ENCODE data around the gene RBPJL. TPM values are rescaled to one million over a fixed set of nuclear protein-coding genes. Genes with fewer than 3 reads are reported as not detected.

The RBPJL gene
- total RNA-seq, 1 experiment from 2014 or later: 0.85 TPM

DNA sequence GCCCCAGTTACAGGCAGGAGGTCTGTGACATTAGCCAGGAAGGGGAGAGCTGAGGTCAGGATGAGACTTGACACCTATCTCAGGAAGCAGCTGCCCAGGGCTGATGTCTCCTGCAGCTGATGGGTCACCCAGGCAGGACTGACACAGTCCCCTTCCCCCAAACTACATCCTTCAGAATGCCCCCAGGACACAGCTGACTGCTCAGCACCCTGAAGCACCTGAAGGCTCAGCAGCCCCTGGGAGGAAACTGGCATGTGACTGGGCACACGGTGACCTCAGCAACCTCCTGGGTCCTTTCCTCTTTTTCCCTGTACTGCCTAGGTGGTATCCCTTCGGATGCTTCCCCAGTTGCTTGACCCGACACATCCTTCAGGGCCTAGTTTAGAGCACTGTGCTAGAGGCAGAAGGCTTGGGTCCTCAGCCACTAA is 39.7 kb downstream of the RBPJL start:
- ChIA-PET POLR2A (interaction anchor here (1.6 kb wide), 1 partner anchor 61 kb away, joined by 6 read pairs; no protein-coding TSS in a partner anchor), CTCF (interaction anchor here (0.9 to 4.3 kb wide), 6 partner anchors 23 to 56 kb away, joined by 3 to 16 read pairs (median 4); partner anchors contain the start of gene MATN4)
- H3K36me3 Mint-ChIP-seq: no peaks in the 10 kb centered on the region

DNA sequence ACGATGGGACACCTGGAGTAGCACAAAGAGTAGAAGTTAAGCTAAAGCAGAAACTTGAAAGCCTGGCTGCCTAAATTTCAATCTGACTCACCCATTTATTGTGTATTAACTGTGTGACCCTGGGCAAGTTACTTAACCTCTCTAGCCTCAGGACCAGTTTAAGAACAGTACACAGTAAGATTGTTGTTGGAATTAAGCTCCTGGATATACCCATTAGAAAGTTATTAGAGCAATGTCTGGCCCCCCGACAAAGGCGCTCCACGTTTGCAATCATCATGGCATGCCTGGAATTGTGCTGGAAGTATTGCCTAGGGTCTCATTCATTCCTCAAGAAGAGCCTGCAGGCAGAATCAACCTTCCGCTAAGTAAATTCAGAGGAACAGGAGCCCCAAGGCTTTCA is 40.2 kb downstream of the RBPJL start:
- ChIA-PET CTCF (interaction anchor here (0.5 to 4.3 kb wide), 13 partner anchors 11 to 109 kb away, joined by 3 to 17 read pairs (median 5); partner anchors contain the start of genes MATN4 and SYS1), POLR2A (interaction anchor here (1.4 to 2.3 kb wide), 3 partner anchors 14 to 60 kb away, joined by 6 to 9 read pairs (median 8); partner anchors contain the start of gene SYS1)
- Mint-ChIP-seq H3K4me3 (peak overlapping the region; percentile 89), H3K27me3 (ENCODE audit: low read depth) (no peaks in the 10 kb centered on the region), H3K36me3 (no peaks in the 10 kb centered on the region), H3K27ac (no peak overlapping the region), H3K9me3 (no peaks in the 10 kb centered on the region), H3K4me1 (peaks cover 57% of the 10 kb centered on the region)
- TF ChIP-seq, protein P1, sequence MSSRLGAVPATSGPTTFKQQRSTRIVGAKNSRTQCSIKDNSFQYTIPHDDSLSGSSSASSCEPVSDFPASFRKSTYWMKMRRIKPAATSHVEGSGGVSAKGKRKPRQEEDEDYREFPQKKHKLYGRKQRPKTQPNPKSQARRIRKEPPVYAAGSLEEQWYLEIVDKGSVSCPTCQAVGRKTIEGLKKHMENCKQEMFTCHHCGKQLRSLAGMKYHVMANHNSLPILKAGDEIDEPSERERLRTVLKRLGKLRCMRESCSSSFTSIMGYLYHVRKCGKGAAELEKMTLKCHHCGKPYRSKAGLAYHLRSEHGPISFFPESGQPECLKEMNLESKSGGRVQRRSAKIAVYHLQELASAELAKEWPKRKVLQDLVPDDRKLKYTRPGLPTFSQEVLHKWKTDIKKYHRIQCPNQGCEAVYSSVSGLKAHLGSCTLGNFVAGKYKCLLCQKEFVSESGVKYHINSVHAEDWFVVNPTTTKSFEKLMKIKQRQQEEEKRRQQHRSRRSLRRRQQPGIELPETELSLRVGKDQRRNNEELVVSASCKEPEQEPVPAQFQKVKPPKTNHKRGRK (CRISPR knock-in tag; IDR thresholded peaks at IDR 0.05; ENCODE audit: borderline replicate concordance): no peak
- TF ChIP-seq NR1H2 (CRISPR knock-in tag; IDR thresholded peaks at IDR 0.05): no peak
- no peak for TF ChIP-seq JAZF1 (CRISPR knock-in tag; IDR thresholded peaks at IDR 0.05)
- DNase-seq (ENCODE audit: low spot score) (no peak), ATAC-seq (no peak)

More for the DNA sequence above, 39.7 kb downstream of the RBPJL start:
- peaks cover 63% of the 10 kb centered on the region for H3K4me1 Mint-ChIP-seq
- ATAC-seq: no peak
- H3K27me3 Mint-ChIP-seq (ENCODE audit: low read depth): no peaks in the 10 kb centered on the region
- H3K9me3 Mint-ChIP-seq: no peaks in the 10 kb centered on the region
- H3K27ac Mint-ChIP-seq: no peak overlapping the region
- DNase-seq (ENCODE audit: low spot score): no peak
- TF ChIP-seq ZBTB21 (CRISPR knock-in tag; IDR thresholded peaks at IDR 0.05; ENCODE audit: borderline replicate concordance) (no peak), SMAD3 (CRISPR knock-in tag; IDR thresholded peaks at IDR 0.05; ENCODE audit: borderline replicate concordance) (no peak)
- peak overlapping the region; percentile 89 for H3K4me3 Mint-ChIP-seq

DNA sequence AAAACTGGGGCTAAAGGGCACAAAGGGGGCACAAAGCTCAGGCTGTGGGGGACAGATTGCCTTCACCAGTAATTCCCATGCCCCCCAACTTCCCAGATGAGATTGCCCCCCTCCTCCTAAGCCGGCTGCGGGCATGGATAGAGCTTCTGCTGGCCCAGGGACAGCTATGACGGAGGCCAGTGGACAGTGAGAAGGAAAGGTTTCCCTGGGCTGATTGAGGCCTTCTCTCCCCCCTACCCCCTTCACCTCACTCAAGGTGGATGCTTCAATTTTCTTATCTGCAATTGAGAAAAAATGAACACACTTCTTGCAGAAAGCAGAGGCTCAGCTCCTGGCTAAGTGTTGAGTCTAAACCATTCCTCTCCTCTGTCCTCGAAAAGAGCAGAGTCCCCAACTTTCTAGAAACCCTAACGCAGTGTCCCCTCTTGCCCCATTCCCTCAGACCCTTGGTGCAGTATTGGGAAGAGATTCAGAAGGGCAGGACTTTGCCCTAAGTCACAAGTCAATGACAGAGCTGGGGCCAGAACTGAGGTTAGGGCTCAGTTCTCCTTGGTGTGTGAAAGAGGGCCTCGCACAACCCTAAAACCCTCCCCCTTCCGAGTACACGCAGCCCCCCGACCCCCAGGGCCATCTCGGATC is 40.8 kb downstream of the RBPJL start:
- DNase-seq (ENCODE audit: low spot score): no peak
- Mint-ChIP-seq H3K36me3 (no peaks in the 10 kb centered on the region), H3K27me3 (ENCODE audit: low read depth) (no peaks in the 10 kb centered on the region), H3K4me3 (peak overlapping the region; percentile 89), H3K9me3 (no peaks in the 10 kb centered on the region), H3K27ac (peak overlapping the region; percentile 19), H3K4me1 (peaks cover 52% of the 10 kb centered on the region)
- ChIA-PET POLR2A (interaction anchor here (1.3 to 2.3 kb wide), 4 partner anchors 14 to 60 kb away, joined by 4 to 9 read pairs (median 7); partner anchors contain the start of gene SYS1), CTCF (interaction anchor here (0.5 to 4.3 kb wide), 16 partner anchors 10 to 424 kb away, joined by 3 to 17 read pairs (median 4); partner anchors contain the start of gene SYS1)
- ATAC-seq: no peak; the same call in 1 of the 2 replicates
- TF ChIP-seq, protein P2, sequence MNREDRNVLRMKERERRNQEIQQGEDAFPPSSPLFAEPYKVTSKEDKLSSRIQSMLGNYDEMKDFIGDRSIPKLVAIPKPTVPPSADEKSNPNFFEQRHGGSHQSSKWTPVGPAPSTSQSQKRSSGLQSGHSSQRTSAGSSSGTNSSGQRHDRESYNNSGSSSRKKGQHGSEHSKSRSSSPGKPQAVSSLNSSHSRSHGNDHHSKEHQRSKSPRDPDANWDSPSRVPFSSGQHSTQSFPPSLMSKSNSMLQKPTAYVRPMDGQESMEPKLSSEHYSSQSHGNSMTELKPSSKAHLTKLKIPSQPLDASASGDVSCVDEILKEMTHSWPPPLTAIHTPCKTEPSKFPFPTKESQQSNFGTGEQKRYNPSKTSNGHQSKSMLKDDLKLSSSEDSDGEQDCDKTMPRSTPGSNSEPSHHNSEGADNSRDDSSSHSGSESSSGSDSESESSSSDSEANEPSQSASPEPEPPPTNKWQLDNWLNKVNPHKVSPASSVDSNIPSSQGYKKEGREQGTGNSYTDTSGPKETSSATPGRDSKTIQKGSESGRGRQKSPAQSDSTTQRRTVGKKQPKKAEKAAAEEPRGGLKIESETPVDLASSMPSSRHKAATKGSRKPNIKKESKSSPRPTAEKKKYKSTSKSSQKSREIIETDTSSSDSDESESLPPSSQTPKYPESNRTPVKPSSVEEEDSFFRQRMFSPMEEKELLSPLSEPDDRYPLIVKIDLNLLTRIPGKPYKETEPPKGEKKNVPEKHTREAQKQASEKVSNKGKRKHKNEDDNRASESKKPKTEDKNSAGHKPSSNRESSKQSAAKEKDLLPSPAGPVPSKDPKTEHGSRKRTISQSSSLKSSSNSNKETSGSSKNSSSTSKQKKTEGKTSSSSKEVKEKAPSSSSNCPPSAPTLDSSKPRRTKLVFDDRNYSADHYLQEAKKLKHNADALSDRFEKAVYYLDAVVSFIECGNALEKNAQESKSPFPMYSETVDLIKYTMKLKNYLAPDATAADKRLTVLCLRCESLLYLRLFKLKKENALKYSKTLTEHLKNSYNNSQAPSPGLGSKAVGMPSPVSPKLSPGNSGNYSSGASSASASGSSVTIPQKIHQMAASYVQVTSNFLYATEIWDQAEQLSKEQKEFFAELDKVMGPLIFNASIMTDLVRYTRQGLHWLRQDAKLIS (CRISPR knock-in tag; IDR thresholded peaks at IDR 0.05; ENCODE audit: borderline replicate concordance): no peak
- TF ChIP-seq, protein P3, sequence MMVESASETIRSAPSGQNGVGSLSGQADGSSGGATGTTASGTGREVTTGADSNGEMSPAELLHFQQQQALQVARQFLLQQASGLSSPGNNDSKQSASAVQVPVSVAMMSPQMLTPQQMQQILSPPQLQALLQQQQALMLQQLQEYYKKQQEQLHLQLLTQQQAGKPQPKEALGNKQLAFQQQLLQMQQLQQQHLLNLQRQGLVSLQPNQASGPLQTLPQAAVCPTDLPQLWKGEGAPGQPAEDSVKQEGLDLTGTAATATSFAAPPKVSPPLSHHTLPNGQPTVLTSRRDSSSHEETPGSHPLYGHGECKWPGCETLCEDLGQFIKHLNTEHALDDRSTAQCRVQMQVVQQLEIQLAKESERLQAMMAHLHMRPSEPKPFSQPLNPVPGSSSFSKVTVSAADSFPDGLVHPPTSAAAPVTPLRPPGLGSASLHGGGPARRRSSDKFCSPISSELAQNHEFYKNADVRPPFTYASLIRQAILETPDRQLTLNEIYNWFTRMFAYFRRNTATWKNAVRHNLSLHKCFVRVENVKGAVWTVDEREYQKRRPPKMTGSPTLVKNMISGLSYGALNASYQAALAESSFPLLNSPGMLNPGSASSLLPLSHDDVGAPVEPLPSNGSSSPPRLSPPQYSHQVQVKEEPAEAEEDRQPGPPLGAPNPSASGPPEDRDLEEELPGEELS (CRISPR knock-in tag; IDR thresholded peaks at IDR 0.05): no peak
- TF ChIP-seq, protein P4, sequence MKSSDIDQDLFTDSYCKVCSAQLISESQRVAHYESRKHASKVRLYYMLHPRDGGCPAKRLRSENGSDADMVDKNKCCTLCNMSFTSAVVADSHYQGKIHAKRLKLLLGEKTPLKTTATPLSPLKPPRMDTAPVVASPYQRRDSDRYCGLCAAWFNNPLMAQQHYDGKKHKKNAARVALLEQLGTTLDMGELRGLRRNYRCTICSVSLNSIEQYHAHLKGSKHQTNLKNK (CRISPR knock-in tag; IDR thresholded peaks at IDR 0.05): no peak
- TF ChIP-seq, protein P5, sequence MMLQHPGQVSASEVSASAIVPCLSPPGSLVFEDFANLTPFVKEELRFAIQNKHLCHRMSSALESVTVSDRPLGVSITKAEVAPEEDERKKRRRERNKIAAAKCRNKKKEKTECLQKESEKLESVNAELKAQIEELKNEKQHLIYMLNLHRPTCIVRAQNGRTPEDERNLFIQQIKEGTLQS (CRISPR knock-in tag; conservative IDR thresholded peaks at IDR 0.05): no peak
- TF ChIP-seq, protein P6, sequence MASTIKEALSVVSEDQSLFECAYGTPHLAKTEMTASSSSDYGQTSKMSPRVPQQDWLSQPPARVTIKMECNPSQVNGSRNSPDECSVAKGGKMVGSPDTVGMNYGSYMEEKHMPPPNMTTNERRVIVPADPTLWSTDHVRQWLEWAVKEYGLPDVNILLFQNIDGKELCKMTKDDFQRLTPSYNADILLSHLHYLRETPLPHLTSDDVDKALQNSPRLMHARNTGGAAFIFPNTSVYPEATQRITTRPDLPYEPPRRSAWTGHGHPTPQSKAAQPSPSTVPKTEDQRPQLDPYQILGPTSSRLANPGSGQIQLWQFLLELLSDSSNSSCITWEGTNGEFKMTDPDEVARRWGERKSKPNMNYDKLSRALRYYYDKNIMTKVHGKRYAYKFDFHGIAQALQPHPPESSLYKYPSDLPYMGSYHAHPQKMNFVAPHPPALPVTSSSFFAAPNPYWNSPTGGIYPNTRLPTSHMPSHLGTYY (CRISPR knock-in tag; IDR thresholded peaks at IDR 0.05): no peak
- TF ChIP-seq NFATC4 (CRISPR knock-in tag; IDR thresholded peaks at IDR 0.05): no peak
- TF ChIP-seq ZNF416 (CRISPR knock-in tag; IDR thresholded peaks at IDR 0.05): no peak
- TF ChIP-seq, protein P7, sequence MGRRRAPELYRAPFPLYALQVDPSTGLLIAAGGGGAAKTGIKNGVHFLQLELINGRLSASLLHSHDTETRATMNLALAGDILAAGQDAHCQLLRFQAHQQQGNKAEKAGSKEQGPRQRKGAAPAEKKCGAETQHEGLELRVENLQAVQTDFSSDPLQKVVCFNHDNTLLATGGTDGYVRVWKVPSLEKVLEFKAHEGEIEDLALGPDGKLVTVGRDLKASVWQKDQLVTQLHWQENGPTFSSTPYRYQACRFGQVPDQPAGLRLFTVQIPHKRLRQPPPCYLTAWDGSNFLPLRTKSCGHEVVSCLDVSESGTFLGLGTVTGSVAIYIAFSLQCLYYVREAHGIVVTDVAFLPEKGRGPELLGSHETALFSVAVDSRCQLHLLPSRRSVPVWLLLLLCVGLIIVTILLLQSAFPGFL (CRISPR knock-in tag; IDR thresholded peaks at IDR 0.05; ENCODE audit: borderline replicate concordance): no peak
- no peak for TF ChIP-seq SOX15 (CRISPR knock-in tag; IDR thresholded peaks at IDR 0.05)
- no peak for TF ChIP-seq NR2C2 (CRISPR knock-in tag; IDR thresholded peaks at IDR 0.05)

Data from WTC11 (cell line).